Measurements from ENCODE around the gene HRH2.

The HRH2 gene

GRCh38 chr5:175672976-175673648, 15.2 kb downstream of the HRH2 start:
- TF ChIP-seq CTCF (IDR thresholded peaks at IDR 0.05; ENCODE audit: control insufficient read depth, extremely low read depth, insufficient read depth) = no peak
- no peak for DNase-seq (ENCODE audit: low read depth)
- H3K4me3 ChIP-seq (ENCODE audit: low read depth, low read length) = no peak overlapping the region

- no peak overlapping the region for H3K4me3 ChIP-seq (ENCODE audit: low read depth, low read length)
Measured at GRCh38 chr5:175674731-175675346, 17.0 kb downstream of the HRH2 start.

GRCh38 chr5:175675873-175676272, 18.0 kb downstream of the HRH2 start:
- TF ChIP-seq CTCF (IDR thresholded peaks at IDR 0.05; ENCODE audit: control insufficient read depth, extremely low read depth, insufficient read depth) = no peak
- no peak overlapping the region for H3K4me3 ChIP-seq (ENCODE audit: low read depth, low read length)
- no peak for DNase-seq (ENCODE audit: low read depth)

More at GRCh38 chr5:175674731-175675346, 17.0 kb downstream of the HRH2 start:
- DNase-seq (ENCODE audit: low read depth) = no peak
- no peak for TF ChIP-seq CTCF (IDR thresholded peaks at IDR 0.05; ENCODE audit: control insufficient read depth, extremely low read depth, insufficient read depth)

- TF ChIP-seq CTCF (IDR thresholded peaks at IDR 0.05; ENCODE audit: control insufficient read depth, extremely low read depth, insufficient read depth) = no peak
- DNase-seq (ENCODE audit: low read depth) = no peak
- no peak overlapping the region for H3K4me3 ChIP-seq (ENCODE audit: low read depth, low read length)
Measured at GRCh38 chr5:175677571-175677970, 19.7 kb downstream of the HRH2 start.

GRCh38 chr5:175678074-175678473, 20.2 kb downstream of the HRH2 start:
- no peak for TF ChIP-seq CTCF (IDR thresholded peaks at IDR 0.05; ENCODE audit: control insufficient read depth, extremely low read depth, insufficient read depth)
- no peak for DNase-seq (ENCODE audit: low read depth)
- H3K4me3 ChIP-seq (ENCODE audit: low read depth, low read length) = no peak overlapping the region

- TF ChIP-seq CTCF (IDR thresholded peaks at IDR 0.05; ENCODE audit: control insufficient read depth, extremely low read depth, insufficient read depth) = no peak
- no peak overlapping the region for H3K4me3 ChIP-seq (ENCODE audit: low read depth, low read length)
- no peak for DNase-seq (ENCODE audit: low read depth)
Measured at GRCh38 chr5:175679411-175679810, 21.5 kb downstream of the HRH2 start.

- TF ChIP-seq CTCF (IDR thresholded peaks at IDR 0.05; ENCODE audit: control insufficient read depth, extremely low read depth, insufficient read depth) = no peak
- no peak for DNase-seq (ENCODE audit: low read depth)
- no peak overlapping the region for H3K4me3 ChIP-seq (ENCODE audit: low read depth, low read length)
Measured at GRCh38 chr5:175680020-175680419, 22.1 kb downstream of the HRH2 start.

Data from LNCaP clone FGC (cell line).